ENCODE measurements around the gene TMBIM6.
"Not testable (repeated sequence)": the region's sequence is repeated elsewhere in the genome, so short reads cannot be mapped to it uniquely, and the experiment has no call there.

TMBIM6 gene

DNA sequence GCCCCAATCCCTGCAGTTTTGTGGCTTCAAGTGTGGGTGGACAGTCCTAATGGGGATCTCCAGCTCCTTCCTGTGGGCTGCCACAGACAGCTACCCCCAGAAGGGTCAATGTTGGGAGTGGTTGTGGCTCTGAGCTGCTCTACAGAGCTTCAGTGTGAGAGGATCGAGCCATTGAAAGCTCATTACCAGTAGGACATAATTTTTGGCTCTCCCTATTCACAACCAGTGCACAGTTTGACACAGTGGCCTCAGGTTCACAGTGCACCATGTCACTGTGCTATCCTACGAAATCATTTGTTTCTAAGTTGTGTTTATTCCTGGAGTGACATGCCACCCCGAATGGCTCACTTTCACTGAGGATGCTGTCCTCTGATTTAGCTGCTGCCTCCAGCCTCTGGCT lies 22.8 kb downstream of the TMBIM6 start:
- in situ Hi-C loops (cut with MboI; ENCODE audit: low pct_unique_long_range_greater_than_20kb, low sequenced_read_pairs): no loop called here

DNA sequence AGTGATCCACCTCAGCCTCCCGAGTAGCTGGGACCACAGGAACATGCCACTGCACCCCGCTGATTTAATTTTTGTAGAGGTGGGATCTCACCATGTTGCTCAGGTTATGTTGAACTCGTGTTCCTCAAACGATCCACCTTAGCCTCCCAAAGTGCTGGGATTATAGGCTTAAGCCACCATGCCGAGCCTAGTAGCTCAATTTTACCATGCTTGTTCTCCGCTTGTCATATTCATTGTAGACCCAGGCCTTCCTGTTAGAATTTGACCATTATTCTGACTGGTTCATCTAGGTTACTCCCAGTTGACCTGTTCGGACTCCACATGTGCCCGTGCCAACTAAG lies 24.7 kb downstream of the TMBIM6 start:
- in situ Hi-C loops (cut with MboI; ENCODE audit: low pct_unique_long_range_greater_than_20kb, low sequenced_read_pairs): no loop called here
- no peak for DNase-seq

More for the DNA sequence above, 22.8 kb downstream of the TMBIM6 start:
- no peak for DNase-seq

DNA sequence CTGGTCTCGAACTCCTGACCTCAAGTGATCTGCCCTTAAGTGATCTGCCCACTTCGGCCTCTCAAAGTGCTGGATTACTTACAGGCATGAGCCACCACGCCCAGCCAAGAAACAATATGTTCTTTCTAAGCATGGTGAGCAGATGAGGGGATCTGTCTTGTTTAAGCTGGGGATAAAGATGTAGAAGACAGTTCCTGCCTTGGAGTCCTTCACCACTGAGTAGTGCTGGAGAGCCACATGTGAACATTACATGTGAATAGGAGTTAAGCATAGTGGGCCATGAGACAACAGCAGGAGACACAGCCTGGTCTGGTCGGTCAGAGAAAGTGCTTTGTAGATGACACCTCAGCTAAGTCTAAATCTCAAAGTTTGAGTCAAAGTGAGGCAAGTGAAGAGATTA lies 26.0 kb downstream of the TMBIM6 start:
- in situ Hi-C loops (cut with MboI; ENCODE audit: low pct_unique_long_range_greater_than_20kb, low sequenced_read_pairs): no loop called here
- DNase-seq: peak; percentile 13

- in situ Hi-C loops (cut with MboI; ENCODE audit: low pct_unique_long_range_greater_than_20kb, low sequenced_read_pairs): not testable (repeated sequence)
These were observed 31.7 kb downstream of the TMBIM6 start for GRCh38 chr12:49773102-49773501.

GRCh38 chr12:49776413-49776812 lies 35.1 kb downstream of the TMBIM6 start:
- in situ Hi-C loops (cut with MboI; ENCODE audit: low pct_unique_long_range_greater_than_20kb, low sequenced_read_pairs): no loop called here
- peak; percentile 73 for DNase-seq

More at GRCh38 chr12:49773102-49773501, 31.7 kb downstream of the TMBIM6 start:
- not testable (repeated sequence) for DNase-seq

GRCh38 chr12:49776858-49777257 lies 35.5 kb downstream of the TMBIM6 start:
- DNase-seq: peak; percentile 40
- in situ Hi-C loops (cut with MboI; ENCODE audit: low pct_unique_long_range_greater_than_20kb, low sequenced_read_pairs): no loop called here

- no peak for DNase-seq
- in situ Hi-C loops (cut with MboI; ENCODE audit: low pct_unique_long_range_greater_than_20kb, low sequenced_read_pairs): no loop called here
These were observed 36.0 kb downstream of the TMBIM6 start for GRCh38 chr12:49777341-49777740.

GRCh38 chr12:49777800-49778748 lies 36.7 kb downstream of the TMBIM6 start:
- DNase-seq: peak; percentile 52
- in situ Hi-C loops (cut with MboI; ENCODE audit: low pct_unique_long_range_greater_than_20kb, low sequenced_read_pairs): no loop called here

GRCh38 chr12:49779581-49779980 lies 38.2 kb downstream of the TMBIM6 start:
- peak; percentile 25 for DNase-seq
- in situ Hi-C loops (cut with MboI; ENCODE audit: low pct_unique_long_range_greater_than_20kb, low sequenced_read_pairs): no loop called here

GRCh38 chr12:49780914-49781313 lies 39.6 kb downstream of the TMBIM6 start:
- in situ Hi-C loops (cut with MboI; ENCODE audit: low pct_unique_long_range_greater_than_20kb, low sequenced_read_pairs); DNase-seq: not testable (repeated sequence)

GRCh38 chr12:49783917-49784676 lies 42.7 kb downstream of the TMBIM6 start:
- peak; percentile 33 for DNase-seq
- in situ Hi-C loops (cut with MboI; ENCODE audit: low pct_unique_long_range_greater_than_20kb, low sequenced_read_pairs): no loop called here

DNA sequence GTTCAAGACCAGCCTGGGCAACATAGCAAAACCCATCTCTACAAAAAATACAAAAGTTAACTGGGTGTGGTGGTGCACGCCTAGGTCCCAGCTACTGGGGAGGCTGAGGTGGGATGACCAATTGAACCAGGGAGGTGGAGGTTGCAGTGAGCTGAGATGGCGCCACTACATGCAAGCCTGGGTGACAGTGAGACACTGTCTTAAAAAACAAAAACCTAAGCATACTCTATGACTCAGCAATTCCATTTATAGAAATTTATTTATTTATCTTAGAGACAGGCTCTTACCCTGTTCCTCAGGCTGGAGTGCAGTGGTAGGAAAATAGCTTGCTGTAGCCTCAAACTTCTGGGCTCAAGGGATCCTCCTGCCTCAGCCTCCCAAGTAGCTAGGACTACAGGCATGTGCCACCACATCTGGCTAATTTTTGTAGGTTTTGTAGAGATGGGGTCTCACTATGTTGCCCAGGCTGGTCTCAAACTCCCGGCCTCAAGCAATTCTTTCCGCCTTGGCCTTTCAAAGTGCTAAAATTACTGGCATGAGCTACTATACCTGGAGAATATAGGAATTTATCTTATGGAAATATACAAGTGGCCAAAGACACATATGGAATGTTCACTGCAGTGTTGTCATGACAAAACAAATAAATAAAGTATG lies 43.5 kb downstream of the TMBIM6 start:
- in situ Hi-C loops (cut with MboI; ENCODE audit: low pct_unique_long_range_greater_than_20kb, low sequenced_read_pairs): no loop called here
- DNase-seq: no peak

DNA sequence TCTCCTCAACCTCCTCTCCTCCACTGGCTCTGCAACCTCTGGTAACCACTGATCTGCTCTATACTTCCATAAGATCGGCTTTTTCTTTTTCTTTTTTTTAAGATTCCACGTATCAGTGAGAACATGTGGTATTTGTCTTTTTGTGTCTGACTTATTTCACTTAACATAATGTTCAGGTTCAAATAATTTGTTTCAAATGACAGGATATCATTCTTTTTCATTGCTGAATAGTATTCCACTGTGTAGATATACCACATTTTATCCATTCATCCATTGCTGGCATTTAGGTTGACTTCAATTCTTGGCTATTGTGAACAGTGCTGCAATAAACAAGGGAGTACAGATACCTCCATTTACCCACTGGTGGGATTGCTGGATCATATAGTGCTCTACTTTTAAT lies 46.3 kb downstream of the TMBIM6 start:
- no peak for DNase-seq

GRCh38 chr12:49789992-49790391 lies 48.6 kb downstream of the TMBIM6 start:
- DNase-seq: no peak

More for the DNA sequence above, 46.3 kb downstream of the TMBIM6 start:
- in situ Hi-C loops (cut with MboI; ENCODE audit: low pct_unique_long_range_greater_than_20kb, low sequenced_read_pairs): no loop called here

DNA sequence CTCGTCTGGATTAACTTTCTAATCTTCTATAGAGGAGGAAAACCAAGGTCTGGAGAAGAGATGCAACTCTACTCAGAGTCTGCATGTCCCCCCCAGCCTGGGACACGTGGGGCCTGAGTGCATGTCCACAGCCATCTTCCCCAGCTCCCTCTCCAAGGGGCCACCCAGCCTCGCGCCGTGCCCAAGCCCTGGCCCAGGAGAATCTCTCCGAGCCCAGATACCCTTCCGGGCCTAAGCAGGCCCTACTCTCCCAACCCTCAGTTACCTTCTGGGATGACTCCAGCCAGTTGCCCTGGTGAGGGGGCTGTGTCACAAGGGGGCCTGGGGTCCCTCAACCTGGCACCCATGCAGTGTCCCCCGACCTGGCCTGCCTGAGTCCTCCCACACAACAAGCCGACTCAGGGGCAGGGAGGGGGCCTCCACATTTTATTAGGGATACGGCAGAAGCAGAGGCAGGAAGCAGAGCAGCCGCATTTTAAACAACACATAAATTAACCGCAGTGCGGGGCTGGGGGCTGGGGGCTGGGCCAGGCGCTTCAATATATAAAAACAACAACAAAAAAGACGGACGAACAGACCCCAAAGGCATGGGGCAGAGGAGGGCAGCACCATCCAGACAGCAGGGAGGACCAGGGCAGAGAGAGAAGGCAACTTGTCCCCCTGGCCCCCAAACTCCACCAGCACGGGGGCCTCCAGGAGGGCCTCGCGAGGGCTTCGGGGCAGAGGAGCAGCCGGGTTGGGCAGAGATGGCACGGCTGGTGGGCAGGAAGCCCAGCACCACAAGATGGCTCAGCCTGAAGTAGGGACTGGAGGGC lies 49.6 kb downstream of the TMBIM6 start:
- in situ Hi-C loops (cut with MboI; ENCODE audit: low pct_unique_long_range_greater_than_20kb, low sequenced_read_pairs): no loop called here
- DNase-seq: no peak

More at GRCh38 chr12:49789992-49790391, 48.6 kb downstream of the TMBIM6 start:
- in situ Hi-C loops (cut with MboI; ENCODE audit: low pct_unique_long_range_greater_than_20kb, low sequenced_read_pairs): no loop called here

DNA sequence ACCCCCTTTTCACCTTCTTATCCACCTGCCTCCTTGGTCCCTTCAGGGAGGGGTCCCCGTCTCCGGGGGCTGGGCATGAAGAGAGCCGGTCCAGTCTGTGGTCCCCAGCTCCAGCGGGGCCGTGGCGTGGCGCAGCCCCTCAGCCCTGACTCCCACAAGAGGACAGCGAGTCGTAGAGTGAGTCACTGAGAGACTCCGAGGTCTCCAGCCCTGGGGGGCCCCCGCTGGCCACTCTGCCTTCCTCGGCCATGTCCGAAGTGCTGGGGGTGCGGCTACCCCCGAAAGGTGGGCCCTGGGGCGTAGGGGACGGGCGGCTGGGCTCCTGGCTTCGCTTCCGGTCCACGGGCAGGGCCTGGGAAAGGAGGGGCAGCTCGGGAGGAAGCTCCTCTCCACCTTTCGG lies 50.3 kb downstream of the TMBIM6 start:
- in situ Hi-C loops (cut with MboI; ENCODE audit: low pct_unique_long_range_greater_than_20kb, low sequenced_read_pairs): no loop called here
- DNase-seq: no peak

- in situ Hi-C loops (cut with MboI; ENCODE audit: low pct_unique_long_range_greater_than_20kb, low sequenced_read_pairs): no loop called here
- no peak for DNase-seq
These were observed 51.0 kb downstream of the TMBIM6 start for GRCh38 chr12:49792181-49792970.

DNA sequence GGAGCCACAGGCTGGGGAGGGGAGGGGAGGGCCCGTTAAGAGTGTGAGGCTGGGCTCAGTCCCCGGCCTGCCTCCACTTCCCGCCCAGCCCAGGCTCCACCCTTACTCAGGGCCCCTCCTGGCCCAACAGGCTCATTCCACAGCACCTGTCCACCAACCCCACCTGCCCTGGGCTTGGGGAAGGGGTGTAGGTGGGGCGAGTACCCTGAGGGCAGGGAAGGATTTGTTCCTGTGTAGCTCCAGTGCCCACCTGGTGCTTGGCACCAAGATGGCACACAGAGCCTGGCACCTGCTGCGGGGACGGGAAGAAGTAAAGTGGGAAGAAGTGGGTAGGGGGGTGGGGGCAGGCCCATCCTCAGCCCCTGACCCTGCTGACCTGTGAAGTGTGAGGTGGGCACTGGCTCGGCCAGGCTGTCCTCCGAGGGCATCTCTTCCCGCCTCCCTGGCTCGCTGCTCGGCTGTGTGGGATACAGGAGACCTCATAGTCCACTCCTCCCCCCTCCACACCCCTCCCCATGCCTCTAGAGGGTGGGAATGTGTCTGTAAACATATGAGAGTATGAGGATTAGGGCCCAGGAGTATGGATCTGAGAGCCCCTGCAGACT lies 51.7 kb downstream of the TMBIM6 start:
- in situ Hi-C loops (cut with MboI; ENCODE audit: low pct_unique_long_range_greater_than_20kb, low sequenced_read_pairs): no loop called here
- DNase-seq: no peak

Measured in KBM-7 (cell line).